WTC11 (cell line): ENCODE measurements around the gene CYB5D1. TPM values are rescaled to one million over a fixed set of nuclear protein-coding genes. Genes with fewer than 3 reads are reported as not detected.

Experiments used
- ATAC-seq: fragments of 200-7000 bp; cut with Tn5 transposase; 2 replicates; pipeline ENCODE4 v1.10.0; 2021; ENCODE audit warnings: mild to moderate bottlenecking, moderate library complexity
- CTCF ChIA-PET: fragments of 300-600 bp; sonication (Branson Sonifier 250); formaldehyde crosslinking; loops from one replicate; lab custom pipeline; 2021; ENCODE audit warnings: antibody characterized with exemption; lab: Charles Lee
- POLR2A ChIA-PET: fragments of 350-600 bp; sonication (Branson Sonifier 250); formaldehyde crosslinking; loops from one replicate; lab custom pipeline; 2021; ENCODE audit warnings: antibody characterized with exemption; lab: Charles Lee
- DNase-seq: peaks from one replicate; pipeline ENCODE4 v3.0.0; 2021; ENCODE audit warnings: low spot score
- H3K27ac Mint-ChIP-seq: 2 replicates; pipeline ENCODE4 v1.8.0; 2021; ENCODE audit warnings: mixed read lengths
- H3K27me3 Mint-ChIP-seq: 2 replicates; pipeline ENCODE4 v1.8.0; 2021; ENCODE audit warnings: low read depth, mild to moderate bottlenecking, moderate library complexity, mixed read lengths
- H3K36me3 Mint-ChIP-seq: 2 replicates; pipeline ENCODE4 v1.8.0; 2021; ENCODE audit warnings: mixed read lengths
- H3K4me1 Mint-ChIP-seq: 2 replicates; pipeline ENCODE4 v1.8.0; 2022; ENCODE audit warnings: mixed read lengths
- H3K4me3 Mint-ChIP-seq: 2 replicates; pipeline ENCODE4 v1.8.0; 2021; ENCODE audit warnings: mild to moderate bottlenecking, moderate library complexity, mixed read lengths
- H3K9me3 Mint-ChIP-seq: 2 replicates; pipeline ENCODE4 v1.8.0; 2021; ENCODE audit warnings: mixed read lengths
- CBFB ChIP-seq: sonication (generic); formaldehyde crosslinking; IDR thresholded peaks from 2 replicates; pipeline ENCODE4 v1.8.1; 2022; ENCODE audit warnings: mild to moderate bottlenecking, low read depth, missing genetic modification reagents
- ELF4 ChIP-seq: sonication (generic); formaldehyde crosslinking; IDR thresholded peaks from 2 replicates; pipeline ENCODE4 v1.8.1; 2022; ENCODE audit warnings: low read depth, mild to moderate bottlenecking, moderate library complexity, missing genetic modification reagents
- ESRRA ChIP-seq: sonication (generic); formaldehyde crosslinking; IDR thresholded peaks from 2 replicates; pipeline ENCODE4 v1.8.1; 2022; ENCODE audit warnings: mild to moderate bottlenecking, missing genetic modification reagents, borderline replicate concordance
- FOXJ3 ChIP-seq: sonication (generic); formaldehyde crosslinking; IDR thresholded peaks from 2 replicates; pipeline ENCODE4 v1.9.0; 2021; ENCODE audit warnings: missing genetic modification reagents, mild to moderate bottlenecking, borderline replicate concordance
- KAT7 ChIP-seq: sonication (generic); formaldehyde crosslinking; IDR thresholded peaks from 2 replicates; pipeline ENCODE4 v1.8.1; 2023; ENCODE audit warnings: missing genetic modification reagents, mild to moderate bottlenecking, borderline replicate concordance
- PRRX2 ChIP-seq: fragments of 250-450 bp; sonication (Bioruptor Pico); IDR thresholded peaks from 2 replicates; pipeline ENCODE4 v1.8.0; 2021; ENCODE audit warnings: mild to moderate bottlenecking
- RELA ChIP-seq: sonication (generic); formaldehyde crosslinking; IDR thresholded peaks from 2 replicates; pipeline ENCODE4 v1.8.1; 2022; ENCODE audit warnings: missing genetic modification reagents, mild to moderate bottlenecking, borderline replicate concordance
- SMAD4 ChIP-seq: sonication (generic); formaldehyde crosslinking; IDR thresholded peaks from 2 replicates; pipeline ENCODE4 v1.8.0; 2022; ENCODE audit warnings: mild to moderate bottlenecking, missing genetic modification reagents
- total RNA-seq: library from RNA; stranded (reverse); gene quantifications from 3 replicates; pipeline ENCODE4 v1.2.3, GENCODE V29; 2021
- TF ChIP-seq, protein P1 (sequence below): fragments of 250-450 bp; sonication (Bioruptor Pico); IDR thresholded peaks from 2 replicates; pipeline ENCODE4 v1.9.0; 2021; ENCODE audit warnings: moderate library complexity, mild to moderate bottlenecking, inconsistent platforms, borderline replicate concordance
- TF ChIP-seq, protein P2 (sequence below): fragments of 250-450 bp; sonication (Bioruptor Pico); IDR thresholded peaks from 2 replicates; pipeline ENCODE4 v1.9.0; 2021; ENCODE audit warnings: mild to moderate bottlenecking
- TF ChIP-seq, protein P3 (sequence below): fragments of 250-450 bp; sonication (Bioruptor Pico); IDR thresholded peaks from 2 replicates; pipeline ENCODE4 v1.9.0; 2021; ENCODE audit warnings: mild to moderate bottlenecking, borderline replicate concordance
- TF ChIP-seq, protein P4 (sequence below): sonication (generic); formaldehyde crosslinking; IDR thresholded peaks from 2 replicates; pipeline ENCODE4 v1.8.0; 2022; ENCODE audit warnings: mild to moderate bottlenecking, missing genetic modification reagents
- TF ChIP-seq, protein P5 (sequence below): sonication (generic); formaldehyde crosslinking; IDR thresholded peaks from 2 replicates; pipeline ENCODE4 v1.8.1; 2022; ENCODE audit warnings: low read depth, missing genetic modification reagents, borderline replicate concordance
- TF ChIP-seq, protein P6 (sequence below): sonication (generic); formaldehyde crosslinking; IDR thresholded peaks from 2 replicates; pipeline ENCODE4 v1.8.1; 2023; ENCODE audit warnings: mild to moderate bottlenecking, missing genetic modification reagents
- TF ChIP-seq, protein P7 (sequence below): fragments of 200-600 bp; IDR thresholded peaks from 2 replicates; pipeline ENCODE4 v1.8.0; 2022; ENCODE audit warnings: antibody characterized with exemption
- TF ChIP-seq, protein P8 (sequence below): sonication (generic); formaldehyde crosslinking; IDR thresholded peaks from 2 replicates; pipeline ENCODE4 v1.8.0; 2022; ENCODE audit warnings: missing genetic modification reagents

The CYB5D1 gene
- total RNA-seq, 1 experiment from 2014 or later = 15.2 TPM

DNA sequence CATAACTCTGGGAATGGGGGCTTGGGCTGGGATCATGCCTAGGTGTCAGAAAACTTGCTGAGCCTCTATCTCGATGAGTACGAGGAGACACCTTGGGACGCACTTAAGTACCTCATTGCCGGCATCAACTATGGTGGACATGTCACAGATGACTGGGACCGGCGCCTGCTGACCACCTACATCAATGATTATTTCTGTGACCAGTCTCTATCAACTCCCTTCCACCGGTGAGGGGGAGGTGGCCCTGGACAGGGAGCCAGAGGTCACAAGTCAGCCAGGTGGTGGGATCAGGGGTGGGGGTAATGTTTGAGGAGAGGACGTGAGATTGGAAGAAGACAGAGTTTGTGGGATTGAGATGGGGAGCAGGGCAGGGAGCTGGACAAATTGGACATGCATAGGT, 27.2 kb upstream of the CYB5D1 start:
- Mint-ChIP-seq H3K27me3 (peaks cover 66% of the 10 kb centered on the region), H3K36me3 (no peaks in the 10 kb centered on the region), H3K27ac (no peak overlapping the region), H3K4me1 (peaks cover 12% of the 10 kb centered on the region), H3K9me3 (no peaks in the 10 kb centered on the region), H3K4me3 (no peak overlapping the region)
- POLR2A ChIA-PET = no interaction called here
- CTCF ChIA-PET = no interaction called here
- DNase-seq = no peak
- ATAC-seq = no peak
- no peak for TF ChIP-seq ESRRA (CRISPR knock-in tag)
- TF ChIP-seq, protein P1, sequence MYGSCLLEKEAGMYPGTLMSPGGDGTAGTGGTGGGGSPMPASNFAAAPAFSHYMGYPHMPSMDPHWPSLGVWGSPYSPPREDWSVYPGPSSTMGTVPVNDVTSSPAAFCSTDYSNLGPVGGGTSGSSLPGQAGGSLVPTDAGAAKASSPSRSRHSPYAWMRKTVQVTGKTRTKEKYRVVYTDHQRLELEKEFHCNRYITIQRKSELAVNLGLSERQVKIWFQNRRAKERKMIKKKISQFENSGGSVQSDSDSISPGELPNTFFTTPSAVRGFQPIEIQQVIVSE (CRISPR knock-in tag) = no peak
- TF ChIP-seq, protein P2, sequence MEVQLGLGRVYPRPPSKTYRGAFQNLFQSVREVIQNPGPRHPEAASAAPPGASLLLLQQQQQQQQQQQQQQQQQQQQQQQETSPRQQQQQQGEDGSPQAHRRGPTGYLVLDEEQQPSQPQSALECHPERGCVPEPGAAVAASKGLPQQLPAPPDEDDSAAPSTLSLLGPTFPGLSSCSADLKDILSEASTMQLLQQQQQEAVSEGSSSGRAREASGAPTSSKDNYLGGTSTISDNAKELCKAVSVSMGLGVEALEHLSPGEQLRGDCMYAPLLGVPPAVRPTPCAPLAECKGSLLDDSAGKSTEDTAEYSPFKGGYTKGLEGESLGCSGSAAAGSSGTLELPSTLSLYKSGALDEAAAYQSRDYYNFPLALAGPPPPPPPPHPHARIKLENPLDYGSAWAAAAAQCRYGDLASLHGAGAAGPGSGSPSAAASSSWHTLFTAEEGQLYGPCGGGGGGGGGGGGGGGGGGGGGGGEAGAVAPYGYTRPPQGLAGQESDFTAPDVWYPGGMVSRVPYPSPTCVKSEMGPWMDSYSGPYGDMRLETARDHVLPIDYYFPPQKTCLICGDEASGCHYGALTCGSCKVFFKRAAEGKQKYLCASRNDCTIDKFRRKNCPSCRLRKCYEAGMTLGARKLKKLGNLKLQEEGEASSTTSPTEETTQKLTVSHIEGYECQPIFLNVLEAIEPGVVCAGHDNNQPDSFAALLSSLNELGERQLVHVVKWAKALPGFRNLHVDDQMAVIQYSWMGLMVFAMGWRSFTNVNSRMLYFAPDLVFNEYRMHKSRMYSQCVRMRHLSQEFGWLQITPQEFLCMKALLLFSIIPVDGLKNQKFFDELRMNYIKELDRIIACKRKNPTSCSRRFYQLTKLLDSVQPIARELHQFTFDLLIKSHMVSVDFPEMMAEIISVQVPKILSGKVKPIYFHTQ (CRISPR knock-in tag) = no peak
- no peak for TF ChIP-seq ELF4 (CRISPR knock-in tag)
- no peak for TF ChIP-seq CBFB
- TF ChIP-seq PRRX2 (CRISPR knock-in tag) = no peak
- TF ChIP-seq, protein P3, sequence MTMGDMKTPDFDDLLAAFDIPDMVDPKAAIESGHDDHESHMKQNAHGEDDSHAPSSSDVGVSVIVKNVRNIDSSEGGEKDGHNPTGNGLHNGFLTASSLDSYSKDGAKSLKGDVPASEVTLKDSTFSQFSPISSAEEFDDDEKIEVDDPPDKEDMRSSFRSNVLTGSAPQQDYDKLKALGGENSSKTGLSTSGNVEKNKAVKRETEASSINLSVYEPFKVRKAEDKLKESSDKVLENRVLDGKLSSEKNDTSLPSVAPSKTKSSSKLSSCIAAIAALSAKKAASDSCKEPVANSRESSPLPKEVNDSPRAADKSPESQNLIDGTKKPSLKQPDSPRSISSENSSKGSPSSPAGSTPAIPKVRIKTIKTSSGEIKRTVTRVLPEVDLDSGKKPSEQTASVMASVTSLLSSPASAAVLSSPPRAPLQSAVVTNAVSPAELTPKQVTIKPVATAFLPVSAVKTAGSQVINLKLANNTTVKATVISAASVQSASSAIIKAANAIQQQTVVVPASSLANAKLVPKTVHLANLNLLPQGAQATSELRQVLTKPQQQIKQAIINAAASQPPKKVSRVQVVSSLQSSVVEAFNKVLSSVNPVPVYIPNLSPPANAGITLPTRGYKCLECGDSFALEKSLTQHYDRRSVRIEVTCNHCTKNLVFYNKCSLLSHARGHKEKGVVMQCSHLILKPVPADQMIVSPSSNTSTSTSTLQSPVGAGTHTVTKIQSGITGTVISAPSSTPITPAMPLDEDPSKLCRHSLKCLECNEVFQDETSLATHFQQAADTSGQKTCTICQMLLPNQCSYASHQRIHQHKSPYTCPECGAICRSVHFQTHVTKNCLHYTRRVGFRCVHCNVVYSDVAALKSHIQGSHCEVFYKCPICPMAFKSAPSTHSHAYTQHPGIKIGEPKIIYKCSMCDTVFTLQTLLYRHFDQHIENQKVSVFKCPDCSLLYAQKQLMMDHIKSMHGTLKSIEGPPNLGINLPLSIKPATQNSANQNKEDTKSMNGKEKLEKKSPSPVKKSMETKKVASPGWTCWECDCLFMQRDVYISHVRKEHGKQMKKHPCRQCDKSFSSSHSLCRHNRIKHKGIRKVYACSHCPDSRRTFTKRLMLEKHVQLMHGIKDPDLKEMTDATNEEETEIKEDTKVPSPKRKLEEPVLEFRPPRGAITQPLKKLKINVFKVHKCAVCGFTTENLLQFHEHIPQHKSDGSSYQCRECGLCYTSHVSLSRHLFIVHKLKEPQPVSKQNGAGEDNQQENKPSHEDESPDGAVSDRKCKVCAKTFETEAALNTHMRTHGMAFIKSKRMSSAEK (CRISPR knock-in tag) = no peak
- TF ChIP-seq, protein P4, sequence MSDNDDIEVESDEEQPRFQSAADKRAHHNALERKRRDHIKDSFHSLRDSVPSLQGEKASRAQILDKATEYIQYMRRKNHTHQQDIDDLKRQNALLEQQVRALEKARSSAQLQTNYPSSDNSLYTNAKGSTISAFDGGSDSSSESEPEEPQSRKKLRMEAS (CRISPR knock-in tag) = no peak
- no peak for TF ChIP-seq FOXJ3 (CRISPR knock-in tag)
- no peak for TF ChIP-seq SMAD4
- TF ChIP-seq, protein P5, sequence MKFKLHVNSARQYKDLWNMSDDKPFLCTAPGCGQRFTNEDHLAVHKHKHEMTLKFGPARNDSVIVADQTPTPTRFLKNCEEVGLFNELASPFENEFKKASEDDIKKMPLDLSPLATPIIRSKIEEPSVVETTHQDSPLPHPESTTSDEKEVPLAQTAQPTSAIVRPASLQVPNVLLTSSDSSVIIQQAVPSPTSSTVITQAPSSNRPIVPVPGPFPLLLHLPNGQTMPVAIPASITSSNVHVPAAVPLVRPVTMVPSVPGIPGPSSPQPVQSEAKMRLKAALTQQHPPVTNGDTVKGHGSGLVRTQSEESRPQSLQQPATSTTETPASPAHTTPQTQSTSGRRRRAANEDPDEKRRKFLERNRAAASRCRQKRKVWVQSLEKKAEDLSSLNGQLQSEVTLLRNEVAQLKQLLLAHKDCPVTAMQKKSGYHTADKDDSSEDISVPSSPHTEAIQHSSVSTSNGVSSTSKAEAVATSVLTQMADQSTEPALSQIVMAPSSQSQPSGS (CRISPR knock-in tag) = no peak
- no peak for TF ChIP-seq RELA
- TF ChIP-seq, protein P6, sequence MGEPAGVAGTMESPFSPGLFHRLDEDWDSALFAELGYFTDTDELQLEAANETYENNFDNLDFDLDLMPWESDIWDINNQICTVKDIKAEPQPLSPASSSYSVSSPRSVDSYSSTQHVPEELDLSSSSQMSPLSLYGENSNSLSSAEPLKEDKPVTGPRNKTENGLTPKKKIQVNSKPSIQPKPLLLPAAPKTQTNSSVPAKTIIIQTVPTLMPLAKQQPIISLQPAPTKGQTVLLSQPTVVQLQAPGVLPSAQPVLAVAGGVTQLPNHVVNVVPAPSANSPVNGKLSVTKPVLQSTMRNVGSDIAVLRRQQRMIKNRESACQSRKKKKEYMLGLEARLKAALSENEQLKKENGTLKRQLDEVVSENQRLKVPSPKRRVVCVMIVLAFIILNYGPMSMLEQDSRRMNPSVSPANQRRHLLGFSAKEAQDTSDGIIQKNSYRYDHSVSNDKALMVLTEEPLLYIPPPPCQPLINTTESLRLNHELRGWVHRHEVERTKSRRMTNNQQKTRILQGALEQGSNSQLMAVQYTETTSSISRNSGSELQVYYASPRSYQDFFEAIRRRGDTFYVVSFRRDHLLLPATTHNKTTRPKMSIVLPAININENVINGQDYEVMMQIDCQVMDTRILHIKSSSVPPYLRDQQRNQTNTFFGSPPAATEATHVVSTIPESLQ (CRISPR knock-in tag) = no peak
- TF ChIP-seq, protein P7, sequence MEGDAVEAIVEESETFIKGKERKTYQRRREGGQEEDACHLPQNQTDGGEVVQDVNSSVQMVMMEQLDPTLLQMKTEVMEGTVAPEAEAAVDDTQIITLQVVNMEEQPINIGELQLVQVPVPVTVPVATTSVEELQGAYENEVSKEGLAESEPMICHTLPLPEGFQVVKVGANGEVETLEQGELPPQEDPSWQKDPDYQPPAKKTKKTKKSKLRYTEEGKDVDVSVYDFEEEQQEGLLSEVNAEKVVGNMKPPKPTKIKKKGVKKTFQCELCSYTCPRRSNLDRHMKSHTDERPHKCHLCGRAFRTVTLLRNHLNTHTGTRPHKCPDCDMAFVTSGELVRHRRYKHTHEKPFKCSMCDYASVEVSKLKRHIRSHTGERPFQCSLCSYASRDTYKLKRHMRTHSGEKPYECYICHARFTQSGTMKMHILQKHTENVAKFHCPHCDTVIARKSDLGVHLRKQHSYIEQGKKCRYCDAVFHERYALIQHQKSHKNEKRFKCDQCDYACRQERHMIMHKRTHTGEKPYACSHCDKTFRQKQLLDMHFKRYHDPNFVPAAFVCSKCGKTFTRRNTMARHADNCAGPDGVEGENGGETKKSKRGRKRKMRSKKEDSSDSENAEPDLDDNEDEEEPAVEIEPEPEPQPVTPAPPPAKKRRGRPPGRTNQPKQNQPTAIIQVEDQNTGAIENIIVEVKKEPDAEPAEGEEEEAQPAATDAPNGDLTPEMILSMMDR = no peak
- no peak for TF ChIP-seq KAT7 (CRISPR knock-in tag)
- TF ChIP-seq, protein P8, sequence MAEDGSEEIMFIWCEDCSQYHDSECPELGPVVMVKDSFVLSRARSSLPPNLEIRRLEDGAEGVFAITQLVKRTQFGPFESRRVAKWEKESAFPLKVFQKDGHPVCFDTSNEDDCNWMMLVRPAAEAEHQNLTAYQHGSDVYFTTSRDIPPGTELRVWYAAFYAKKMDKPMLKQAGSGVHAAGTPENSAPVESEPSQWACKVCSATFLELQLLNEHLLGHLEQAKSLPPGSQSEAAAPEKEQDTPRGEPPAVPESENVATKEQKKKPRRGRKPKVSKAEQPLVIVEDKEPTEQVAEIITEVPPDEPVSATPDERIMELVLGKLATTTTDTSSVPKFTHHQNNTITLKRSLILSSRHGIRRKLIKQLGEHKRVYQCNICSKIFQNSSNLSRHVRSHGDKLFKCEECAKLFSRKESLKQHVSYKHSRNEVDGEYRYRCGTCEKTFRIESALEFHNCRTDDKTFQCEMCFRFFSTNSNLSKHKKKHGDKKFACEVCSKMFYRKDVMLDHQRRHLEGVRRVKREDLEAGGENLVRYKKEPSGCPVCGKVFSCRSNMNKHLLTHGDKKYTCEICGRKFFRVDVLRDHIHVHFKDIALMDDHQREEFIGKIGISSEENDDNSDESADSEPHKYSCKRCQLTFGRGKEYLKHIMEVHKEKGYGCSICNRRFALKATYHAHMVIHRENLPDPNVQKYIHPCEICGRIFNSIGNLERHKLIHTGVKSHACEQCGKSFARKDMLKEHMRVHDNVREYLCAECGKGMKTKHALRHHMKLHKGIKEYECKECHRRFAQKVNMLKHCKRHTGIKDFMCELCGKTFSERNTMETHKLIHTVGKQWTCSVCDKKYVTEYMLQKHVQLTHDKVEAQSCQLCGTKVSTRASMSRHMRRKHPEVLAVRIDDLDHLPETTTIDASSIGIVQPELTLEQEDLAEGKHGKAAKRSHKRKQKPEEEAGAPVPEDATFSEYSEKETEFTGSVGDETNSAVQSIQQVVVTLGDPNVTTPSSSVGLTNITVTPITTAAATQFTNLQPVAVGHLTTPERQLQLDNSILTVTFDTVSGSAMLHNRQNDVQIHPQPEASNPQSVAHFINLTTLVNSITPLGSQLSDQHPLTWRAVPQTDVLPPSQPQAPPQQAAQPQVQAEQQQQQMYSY (CRISPR knock-in tag) = no peak
